Thoracic aorta (tissue), 2 donors: ENCODE results near the gene ACOT8. TPM values are rescaled to one million over a fixed set of nuclear protein-coding genes. Genes with fewer than 3 reads are reported as not detected.
"Not testable (repeated sequence)": the region's sequence is repeated elsewhere in the genome, so short reads cannot be mapped to it uniquely, and the experiment has no call there.

Source experiments
- ATAC-seq: fragments of 150-250 bp; one replicate; pipeline ENCODE4 v1.8.0; 2017; ENCODE audit warnings: low read depth; ENCODE audit not compliant: insufficient number of reproducible peaks, low FRiP score
- DNase-seq: peaks from one replicate; pipeline ENCODE4 v3.0.0-alpha.2; 2020; ENCODE audit warnings: low spot score
- H3K27ac ChIP-seq, 2 donors: fragments of 200-600 bp; sonication (generic); 1 replicate in 1 of 2; 2 replicates in 1 of 2; pipeline ENCODE4 v1.5.1; 2016; ENCODE audit warnings: mild to moderate bottlenecking in 2 of 2, moderate library complexity in 2 of 2
- H3K27me3 ChIP-seq: fragments of 200-600 bp; sonication (generic); replicated peaks from 2 replicates; pipeline ENCODE4 v1.6.0; 2016; ENCODE audit warnings: mild to moderate bottlenecking; ENCODE audit not compliant: insufficient read depth
- H3K36me3 ChIP-seq: fragments of 200-600 bp; sonication (generic); one replicate; pipeline ENCODE4 v1.5.1; 2016
- H3K4me1 ChIP-seq, 2 donors: fragments of 200-600 bp; sonication (generic); 1 replicate in 1 of 2; 2 replicates in 1 of 2; pipeline versions ENCODE4 v1.5.1 to v1.6.0; 2016; ENCODE audit warnings: low read depth in 2 of 2, mild to moderate bottlenecking in 1 of 2; ENCODE audit not compliant: control insufficient read depth in 1 of 2
- H3K4me3 ChIP-seq: fragments of 200-600 bp; sonication (generic); 2 replicates; pipeline ENCODE4 v1.5.1; 2016; ENCODE audit warnings: mild to moderate bottlenecking
- H3K9me3 ChIP-seq: fragments of 200-600 bp; sonication (generic); 2 replicates; pipeline ENCODE4 v1.5.1; 2016
- CTCF ChIP-seq: fragments of 200-600 bp; sonication (generic); IDR thresholded peaks from one replicate; pipeline ENCODE4 v1.5.1; 2019; ENCODE audit warnings: antibody characterized with exemption
- total RNA-seq, 2 donors: library from RNA; depleted of rRNA; stranded (reverse); fragments of >200 nt; gene quantifications; one replicate each; pipeline versions ENCODE4 v1.1.0 to v1.2.3, GENCODE V29; 2016

Gene ACOT8
- total RNA-seq, 2 donors from 2014 or later = 20.5 to 45.2 TPM

- Histone ChIP-seq H3K27ac (peak within 1 kb of the TSS; percentile 93 to 98), H3K9me3 (no peaks in the 10 kb centered on the region), H3K36me3 (peaks cover 7% of the 10 kb centered on the region), H3K27me3 (no peaks in the 10 kb centered on the region), H3K4me3 (peak within 1 kb of the TSS; percentile 95), H3K4me1 (peaks cover 23 to 54% of the 10 kb centered on the region in 2 donors)
- peak; percentile 68 for DNase-seq
- peak; percentile 52 for ATAC-seq
- TF ChIP-seq CTCF = no peak
These were observed 23.9 kb downstream of the ACOT8 start, which contains the start of gene SNX21 for GRCh38 chr20:45833030-45833882. SNX21 (plus strand) TSS chr20:45833799; CDS start chr20:45833920, 121 bp downstream.

GRCh38 chr20:45832619-45833018 lies 24.6 kb downstream of the ACOT8 start:
- H3K4me1 ChIP-seq = peaks cover 26 to 59% of the 10 kb centered on the region in 2 donors
- no peak for ATAC-seq

GRCh38 chr20:45829673-45830106 lies 27.5 kb downstream of the ACOT8 start:
- ATAC-seq, H3K36me3 ChIP-seq, H3K27me3 ChIP-seq, H3K4me3 ChIP-seq, H3K9me3 ChIP-seq, DNase-seq: not testable (repeated sequence)
- Histone ChIP-seq H3K27ac (peak overlapping the region; percentile 84 to 91), H3K4me1 (peaks cover 28 to 59% of the 10 kb centered on the region in 2 donors)

More at GRCh38 chr20:45832619-45833018, 24.6 kb downstream of the ACOT8 start:
- Histone ChIP-seq H3K4me3 (peak overlapping the region; percentile 95), H3K27me3 (no peaks in the 10 kb centered on the region), H3K27ac (peak overlapping the region; percentile 93 to 98), H3K9me3 (no peaks in the 10 kb centered on the region), H3K36me3 (peaks cover 7% of the 10 kb centered on the region)
- no peak for DNase-seq
- no peak for TF ChIP-seq CTCF

GRCh38 chr20:45828589-45828988 lies 28.6 kb downstream of the ACOT8 start:
- ATAC-seq (no peak), DNase-seq (no peak)
- Histone ChIP-seq H3K4me3 (no peak overlapping the region), H3K27ac (peak overlapping the region; percentile 84 to 91), H3K27me3 (no peaks in the 10 kb centered on the region), H3K4me1 (peaks cover 33 to 61% of the 10 kb centered on the region in 2 donors), H3K9me3 (no peaks in the 10 kb centered on the region), H3K36me3 (no peaks in the 10 kb centered on the region)
- TF ChIP-seq CTCF = no peak

- H3K27me3 ChIP-seq = no peaks in the 10 kb centered on the region
- H3K36me3 ChIP-seq = no peaks in the 10 kb centered on the region
- no peak for ATAC-seq
- H3K4me1 ChIP-seq = peaks cover 29 to 64% of the 10 kb centered on the region in 2 donors
- H3K9me3 ChIP-seq = no peaks in the 10 kb centered on the region
- TF ChIP-seq CTCF = no peak
- peak overlapping the region; percentile 84 to 91 for H3K27ac ChIP-seq
- no peak for DNase-seq
- no peak overlapping the region for H3K4me3 ChIP-seq
These were observed 29.5 kb downstream of the ACOT8 start for GRCh38 chr20:45827712-45828111.
